Stimulated activated CD8-positive, alpha-beta memory T cell treated with anti-CD3 and anti-CD28 coated beads, Interleukin-4, amount 100 ng/mL, for 1 hour (primary cell): ENCODE results near the gene PCDHGA1.
"Not testable (repeated sequence)": the region's sequence is repeated elsewhere in the genome, so short reads cannot be mapped to it uniquely, and the experiment has no call there.

ENCODE experiments used
- DNase-seq, 2 donors: peaks; one replicate each; pipeline ENCODE4 v3.0.0-alpha.2; 2020; ENCODE audit warnings: low read depth in 2 of 2, low spot score in 1 of 2

Gene PCDHGA1

GRCh38 chr5:141409598-141410306 is 79.4 kb downstream of the PCDHGA1 start:
- no peak for DNase-seq

GRCh38 chr5:141411575-141411974 is 81.3 kb downstream of the PCDHGA1 start:
- no peak for DNase-seq

- DNase-seq: no peak
These were observed 82.7 kb downstream of the PCDHGA1 start, which contains the start of gene PCDHGA10 for GRCh38 chr5:141412854-141413539. PCDHGA10 (plus strand) TSS chr5:141412987; CDS start chr5:141413176, 189 bp downstream.

GRCh38 chr5:141413540-141414069 is 83.3 kb downstream of the PCDHGA1 start:
- DNase-seq: no peak

DNA sequence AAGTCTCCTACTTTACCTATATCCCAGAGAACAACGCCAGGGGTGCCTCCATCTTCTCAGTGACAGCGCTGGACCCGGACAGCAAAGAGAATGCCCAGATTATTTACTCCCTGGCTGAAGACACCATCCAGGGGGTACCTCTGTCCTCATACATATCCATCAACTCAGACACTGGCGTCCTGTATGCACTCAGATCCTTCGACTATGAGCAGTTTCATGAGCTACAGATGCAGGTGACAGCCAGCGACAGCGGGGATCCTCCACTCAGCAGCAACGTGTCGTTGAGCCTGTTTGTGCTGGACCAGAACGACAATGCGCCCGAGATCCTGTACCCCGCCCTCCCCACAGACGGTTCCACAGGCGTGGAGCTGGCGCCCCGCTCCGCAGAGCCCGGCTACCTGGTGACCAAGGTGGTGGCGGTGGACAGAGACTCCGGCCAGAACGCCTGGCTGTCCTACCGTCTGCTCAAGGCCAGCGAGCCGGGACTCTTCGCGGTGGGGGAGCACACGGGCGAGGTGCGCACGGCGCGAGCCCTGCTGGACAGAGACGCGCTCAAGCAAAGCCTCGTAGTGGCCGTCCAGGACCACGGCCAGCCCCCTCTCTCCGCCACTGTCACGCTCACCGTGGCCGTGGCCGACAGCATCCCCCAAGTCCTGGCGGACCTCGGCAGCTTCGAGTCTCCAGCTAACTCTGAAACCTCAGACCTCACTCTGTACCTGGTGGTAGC is 84.4 kb downstream of the PCDHGA1 start:
- DNase-seq: not testable (repeated sequence)

- not testable (repeated sequence) for DNase-seq
These were observed 84.9 kb downstream of the PCDHGA1 start for GRCh38 chr5:141415275-141415618.

DNA sequence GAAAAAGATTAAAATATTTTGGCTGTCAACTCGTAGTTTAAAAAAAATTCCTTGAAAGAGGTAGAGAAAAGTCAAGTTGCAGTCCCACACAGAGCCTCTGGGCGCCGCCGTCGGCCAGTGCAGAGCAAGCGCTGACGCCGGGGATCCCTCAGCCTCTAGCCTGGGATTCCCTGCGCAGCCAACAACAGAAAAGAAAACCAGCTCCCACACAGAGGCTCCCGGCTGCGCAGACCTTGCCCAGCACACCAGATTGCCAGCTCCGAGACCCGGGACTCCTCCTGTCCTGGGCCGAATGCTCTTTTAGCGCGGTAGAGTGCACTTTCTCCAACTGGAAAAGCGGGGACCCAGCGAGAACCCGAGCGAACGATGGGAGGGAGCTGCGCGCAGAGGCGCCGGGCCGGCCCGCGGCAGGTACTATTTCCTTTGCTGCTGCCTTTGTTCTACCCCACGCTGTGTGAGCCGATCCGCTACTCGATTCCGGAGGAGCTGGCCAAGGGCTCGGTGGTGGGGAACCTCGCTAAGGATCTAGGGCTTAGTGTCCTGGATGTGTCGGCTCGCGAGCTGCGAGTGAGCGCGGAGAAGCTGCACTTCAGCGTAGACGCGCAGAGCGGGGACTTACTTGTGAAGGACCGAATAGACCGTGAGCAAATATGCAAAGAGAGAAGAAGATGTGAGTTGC is 87.3 kb downstream of the PCDHGA1 start, which contains the start of gene PCDHGB7:
PCDHGB7 (plus strand) TSS at position 184 of the 679 bp plus-strand sequence; CDS start at position 367, 183 bp downstream.
- not testable (repeated sequence) for DNase-seq

- no peak for DNase-seq
These were observed 89.0 kb downstream of the PCDHGA1 start for GRCh38 chr5:141419074-141419880.

DNA sequence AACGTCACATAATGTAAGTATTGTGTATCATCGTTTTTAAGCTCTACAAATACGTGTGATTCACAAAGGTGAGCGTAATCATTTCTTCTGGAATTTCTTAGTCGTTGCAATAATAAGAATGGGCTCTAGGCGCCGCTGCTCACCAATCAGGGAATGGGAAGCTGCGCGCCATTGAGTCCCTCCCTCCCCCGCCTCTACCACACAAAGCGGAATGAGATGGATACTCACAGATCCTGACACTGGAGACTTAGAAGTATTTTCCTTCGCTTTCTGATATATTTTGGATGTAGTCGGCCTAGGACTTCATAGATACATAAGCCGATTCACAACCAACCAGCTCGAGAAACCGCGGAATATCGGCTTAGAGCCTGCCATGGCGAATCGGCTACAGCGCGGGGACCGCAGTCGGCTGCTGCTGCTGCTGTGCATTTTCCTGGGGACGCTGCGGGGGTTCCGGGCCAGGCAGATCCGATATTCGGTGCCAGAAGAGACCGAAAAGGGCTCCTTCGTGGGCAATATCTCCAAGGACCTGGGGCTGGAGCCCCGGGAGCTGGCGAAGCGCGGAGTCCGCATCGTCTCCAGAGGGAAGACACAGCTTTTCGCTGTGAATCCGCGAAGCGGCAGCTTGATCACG is 90.7 kb downstream of the PCDHGA1 start, which contains the start of gene PCDHGA11:
PCDHGA11 (plus strand) TSS at position 197 of the 634 bp plus-strand sequence; CDS start at position 374, 177 bp downstream.
- no peak for DNase-seq

GRCh38 chr5:141421489-141421855 is 91.2 kb downstream of the PCDHGA1 start:
- no peak for DNase-seq

DNA sequence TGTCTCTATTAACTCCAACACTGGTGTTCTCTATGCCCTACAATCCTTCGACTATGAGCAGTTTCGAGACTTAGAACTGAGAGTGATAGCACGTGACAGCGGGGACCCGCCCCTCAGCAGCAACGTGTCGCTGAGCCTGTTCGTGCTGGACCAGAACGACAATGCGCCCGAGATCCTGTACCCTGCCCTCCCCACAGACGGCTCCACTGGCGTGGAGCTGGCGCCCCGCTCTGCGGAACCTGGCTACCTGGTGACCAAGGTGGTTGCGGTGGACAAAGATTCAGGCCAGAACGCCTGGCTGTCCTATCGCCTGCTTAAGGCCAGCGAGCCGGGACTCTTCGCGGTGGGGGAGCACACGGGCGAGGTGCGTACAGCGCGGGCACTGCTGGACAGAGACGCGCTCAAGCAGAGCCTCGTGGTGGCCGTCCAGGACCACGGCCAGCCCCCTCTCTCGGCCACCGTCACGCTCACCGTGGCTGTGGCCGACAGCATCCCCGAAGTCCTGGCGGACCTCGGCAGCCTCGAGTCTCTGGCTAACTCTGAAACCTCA is 92.5 kb downstream of the PCDHGA1 start:
- no peak for DNase-seq

GRCh38 chr5:141427783-141428426 is 97.6 kb downstream of the PCDHGA1 start:
- no peak for DNase-seq

DNA sequence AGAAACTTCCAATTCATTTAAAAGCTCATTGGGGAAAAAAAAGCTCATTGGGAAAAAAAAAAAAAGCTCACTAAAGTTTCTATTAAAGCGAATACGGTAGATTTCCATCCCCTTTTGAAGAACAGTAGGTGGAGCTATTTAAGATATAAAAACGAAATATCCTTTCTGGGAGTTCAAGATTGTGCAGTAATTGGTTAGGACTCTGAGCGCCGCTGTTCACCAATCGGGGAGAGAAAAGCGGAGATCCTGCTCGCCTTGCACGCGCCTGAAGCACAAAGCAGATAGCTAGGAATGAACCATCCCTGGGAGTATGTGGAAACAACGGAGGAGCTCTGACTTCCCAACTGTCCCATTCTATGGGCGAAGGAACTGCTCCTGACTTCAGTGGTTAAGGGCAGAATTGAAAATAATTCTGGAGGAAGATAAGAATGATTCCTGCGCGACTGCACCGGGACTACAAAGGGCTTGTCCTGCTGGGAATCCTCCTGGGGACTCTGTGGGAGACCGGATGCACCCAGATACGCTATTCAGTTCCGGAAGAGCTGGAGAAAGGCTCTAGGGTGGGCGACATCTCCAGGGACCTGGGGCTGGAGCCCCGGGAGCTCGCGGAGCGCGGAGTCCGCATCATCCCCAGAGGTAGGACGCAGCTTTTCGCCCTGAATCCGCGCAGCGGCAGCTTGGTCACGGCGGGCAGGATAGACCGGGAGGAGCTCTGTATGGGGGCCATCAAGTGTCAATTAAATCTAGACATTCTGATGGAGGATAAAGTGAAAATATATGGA is 100.2 kb downstream of the PCDHGA1 start, which contains the start of gene PCDHGA12:
PCDHGA12 (plus strand) TSS at position 176 of the 782 bp plus-strand sequence; CDS start at position 429, 253 bp downstream.
- no peak for DNase-seq

DNA sequence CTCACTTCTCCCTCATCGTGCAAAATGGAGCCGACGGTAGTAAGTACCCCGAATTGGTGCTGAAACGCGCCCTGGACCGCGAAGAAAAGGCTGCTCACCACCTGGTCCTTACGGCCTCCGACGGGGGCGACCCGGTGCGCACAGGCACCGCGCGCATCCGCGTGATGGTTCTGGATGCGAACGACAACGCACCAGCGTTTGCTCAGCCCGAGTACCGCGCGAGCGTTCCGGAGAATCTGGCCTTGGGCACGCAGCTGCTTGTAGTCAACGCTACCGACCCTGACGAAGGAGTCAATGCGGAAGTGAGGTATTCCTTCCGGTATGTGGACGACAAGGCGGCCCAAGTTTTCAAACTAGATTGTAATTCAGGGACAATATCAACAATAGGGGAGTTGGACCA is 101.0 kb downstream of the PCDHGA1 start:
- no peak for DNase-seq

- DNase-seq: not testable (repeated sequence)
These were observed 102.0 kb downstream of the PCDHGA1 start for GRCh38 chr5:141432308-141432707.

GRCh38 chr5:141432726-141433125 is 102.4 kb downstream of the PCDHGA1 start:
- DNase-seq: not testable (repeated sequence)

GRCh38 chr5:141434006-141434405 is 103.7 kb downstream of the PCDHGA1 start:
- no peak for DNase-seq

- no peak for DNase-seq
These were observed 106.9 kb downstream of the PCDHGA1 start for GRCh38 chr5:141437221-141437620.
